WTC11 (cell line): ENCODE results near the gene RBPMS2. TPM values are rescaled to one million over a fixed set of nuclear protein-coding genes. Genes with fewer than 3 reads are reported as not detected.

Experiments
- ATAC-seq: fragments of 200-7000 bp; cut with Tn5 transposase; 2 replicates; pipeline ENCODE4 v1.10.0; 2021; ENCODE audit warnings: mild to moderate bottlenecking, moderate library complexity
- CTCF ChIA-PET: fragments of 300-600 bp; sonication (Branson Sonifier 250); formaldehyde crosslinking; loops from one replicate; lab custom pipeline; 2021; ENCODE audit warnings: antibody characterized with exemption; lab: Charles Lee
- POLR2A ChIA-PET: fragments of 350-600 bp; sonication (Branson Sonifier 250); formaldehyde crosslinking; loops from one replicate; lab custom pipeline; 2021; ENCODE audit warnings: antibody characterized with exemption; lab: Charles Lee
- DNase-seq: peaks from one replicate; pipeline ENCODE4 v3.0.0; 2021; ENCODE audit warnings: low spot score
- H3K27ac Mint-ChIP-seq: 2 replicates; pipeline ENCODE4 v1.8.0; 2021; ENCODE audit warnings: mixed read lengths
- H3K27me3 Mint-ChIP-seq: 2 replicates; pipeline ENCODE4 v1.8.0; 2021; ENCODE audit warnings: low read depth, mild to moderate bottlenecking, moderate library complexity, mixed read lengths
- H3K36me3 Mint-ChIP-seq: 2 replicates; pipeline ENCODE4 v1.8.0; 2021; ENCODE audit warnings: mixed read lengths
- H3K4me1 Mint-ChIP-seq: 2 replicates; pipeline ENCODE4 v1.8.0; 2022; ENCODE audit warnings: mixed read lengths
- H3K4me3 Mint-ChIP-seq: 2 replicates; pipeline ENCODE4 v1.8.0; 2021; ENCODE audit warnings: mild to moderate bottlenecking, moderate library complexity, mixed read lengths
- H3K9me3 Mint-ChIP-seq: 2 replicates; pipeline ENCODE4 v1.8.0; 2021; ENCODE audit warnings: mixed read lengths
- ATF6 ChIP-seq: sonication (generic); formaldehyde crosslinking; IDR thresholded peaks from 2 replicates; pipeline ENCODE4 v1.8.1; 2023; ENCODE audit warnings: mild to moderate bottlenecking, missing genetic modification reagents
- CREB1 ChIP-seq: sonication (generic); formaldehyde crosslinking; IDR thresholded peaks from 2 replicates; pipeline ENCODE4 v1.8.0; 2023; ENCODE audit warnings: mild to moderate bottlenecking, missing genetic modification reagents
- E2F1 ChIP-seq: sonication (generic); formaldehyde crosslinking; IDR thresholded peaks from 2 replicates; pipeline ENCODE4 v1.8.0; 2022; ENCODE audit warnings: mild to moderate bottlenecking, missing genetic modification reagents
- ESRRA ChIP-seq: sonication (generic); formaldehyde crosslinking; IDR thresholded peaks from 2 replicates; pipeline ENCODE4 v1.8.1; 2022; ENCODE audit warnings: mild to moderate bottlenecking, missing genetic modification reagents, borderline replicate concordance
- ETV6 ChIP-seq: sonication (generic); formaldehyde crosslinking; IDR thresholded peaks from 2 replicates; pipeline ENCODE4 v1.8.1; 2022; ENCODE audit warnings: mild to moderate bottlenecking, missing genetic modification reagents
- FOXP1 ChIP-seq: sonication (generic); formaldehyde crosslinking; IDR thresholded peaks from 2 replicates; pipeline ENCODE4 v1.8.0; 2022; ENCODE audit warnings: missing genetic modification reagents, mild to moderate bottlenecking, moderate library complexity, borderline replicate concordance
- MAX ChIP-seq: sonication (generic); formaldehyde crosslinking; IDR thresholded peaks from 2 replicates; pipeline ENCODE4 v1.8.0; 2022; ENCODE audit warnings: mild to moderate bottlenecking, missing genetic modification reagents
- OVOL2 ChIP-seq: fragments of 250-450 bp; sonication (Bioruptor Pico); IDR thresholded peaks from 2 replicates; pipeline ENCODE4 v1.9.0; 2021; ENCODE audit warnings: mild to moderate bottlenecking, borderline replicate concordance
- SOX15 ChIP-seq: fragments of 250-450 bp; sonication (Bioruptor Pico); IDR thresholded peaks from 2 replicates; pipeline ENCODE4 v1.9.0; 2021; ENCODE audit warnings: mild to moderate bottlenecking
- USF1 ChIP-seq: sonication (generic); formaldehyde crosslinking; IDR thresholded peaks from 2 replicates; pipeline ENCODE4 v1.8.0; 2022; ENCODE audit warnings: mild to moderate bottlenecking, missing genetic modification reagents
- ZBTB43 ChIP-seq: sonication (generic); formaldehyde crosslinking; IDR thresholded peaks from 2 replicates; pipeline ENCODE4 v1.8.1; 2023; ENCODE audit warnings: mild to moderate bottlenecking, missing genetic modification reagents
- ZNF138 ChIP-seq: sonication (generic); formaldehyde crosslinking; conservative IDR thresholded peaks from 2 replicates; pipeline ENCODE4 v1.8.1; 2022; ENCODE audit warnings: mild to moderate bottlenecking, moderate library complexity, missing genetic modification reagents
- ZNF232 ChIP-seq: sonication (generic); formaldehyde crosslinking; IDR thresholded peaks from 2 replicates; pipeline ENCODE4 v1.8.0; 2022; ENCODE audit warnings: mild to moderate bottlenecking, missing genetic modification reagents
- ZNF396 ChIP-seq: fragments of 250-450 bp; sonication (Bioruptor Pico); IDR thresholded peaks from 2 replicates; pipeline ENCODE4 v1.8.0; 2021; ENCODE audit warnings: mild to moderate bottlenecking, moderate library complexity, borderline replicate concordance
- total RNA-seq: library from RNA; stranded (reverse); gene quantifications from 3 replicates; pipeline ENCODE4 v1.2.3, GENCODE V29; 2021
- TF ChIP-seq, protein P1 (sequence below): sonication (generic); formaldehyde crosslinking; IDR thresholded peaks from 2 replicates; pipeline ENCODE4 v1.8.1; 2022; ENCODE audit warnings: low read depth, mild to moderate bottlenecking, moderate library complexity, missing genetic modification reagents, borderline replicate concordance
- TF ChIP-seq, protein P2 (sequence below): sonication (generic); formaldehyde crosslinking; conservative IDR thresholded peaks from 2 replicates; pipeline ENCODE4 v1.8.1; 2023; ENCODE audit warnings: mild to moderate bottlenecking, low read depth, missing genetic modification reagents, moderate library complexity
- TF ChIP-seq, protein P3 (sequence below): fragments of 250-450 bp; sonication (Bioruptor Pico); IDR thresholded peaks from 2 replicates; pipeline ENCODE4 v1.9.0; 2021; ENCODE audit warnings: moderate library complexity, mild to moderate bottlenecking, inconsistent platforms, borderline replicate concordance

The RBPMS2 gene
- total RNA-seq, 1 experiment from 2014 or later: 195 TPM

DNA sequence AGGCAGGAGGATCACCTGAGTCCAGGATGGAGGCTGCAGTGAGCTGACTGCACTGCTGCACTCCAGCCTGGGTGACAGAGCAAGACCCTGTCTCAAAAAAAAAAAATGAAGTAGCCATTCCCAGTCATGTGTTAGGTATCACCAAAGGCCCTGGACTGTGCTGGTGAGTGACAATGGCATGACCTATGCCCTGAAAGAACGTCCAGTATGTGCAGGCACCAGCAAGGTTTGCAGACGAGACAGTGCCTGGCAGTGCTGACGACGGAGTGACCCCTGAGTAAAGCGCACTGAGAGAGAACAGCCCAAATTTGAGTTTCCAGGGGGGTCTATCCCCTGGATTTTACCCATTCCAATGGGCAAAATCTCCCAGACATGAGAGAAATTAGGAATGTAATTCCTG lies 45.2 kb downstream of the RBPMS2 start:
- no peak for ATAC-seq

More for the DNA sequence above, 45.2 kb downstream of the RBPMS2 start:
- H3K4me3 Mint-ChIP-seq: no peak overlapping the region
- no peaks in the 10 kb centered on the region for H3K9me3 Mint-ChIP-seq
- H3K27me3 Mint-ChIP-seq: no peaks in the 10 kb centered on the region
- no peak for DNase-seq
- ChIA-PET POLR2A (interaction anchor here (3.7 kb wide), 1 partner anchor 79 kb away, joined by 23 read pairs; no protein-coding TSS in a partner anchor), CTCF (interaction anchor here (1.6 to 4.5 kb wide), 7 partner anchors 10 to 182 kb away, joined by 4 to 108 read pairs (median 8); partner anchors contain the start of gene ANKDD1A)
- no peak overlapping the region for H3K27ac Mint-ChIP-seq
- TF ChIP-seq SOX15 (CRISPR knock-in tag) (no peak), E2F1 (CRISPR knock-in tag) (no peak), ESRRA (CRISPR knock-in tag) (no peak), ZNF138 (CRISPR knock-in tag) (no peak), USF1 (CRISPR knock-in tag) (no peak), FOXP1 (CRISPR knock-in tag) (no peak), ZNF396 (no peak), ZBTB43 (CRISPR knock-in tag) (no peak), ZNF232 (no peak), ETV6 (CRISPR knock-in tag) (no peak), ATF6 (CRISPR knock-in tag) (no peak), OVOL2 (no peak), MAX (CRISPR knock-in tag) (no peak), CREB1 (no peak)
- TF ChIP-seq, protein P1, sequence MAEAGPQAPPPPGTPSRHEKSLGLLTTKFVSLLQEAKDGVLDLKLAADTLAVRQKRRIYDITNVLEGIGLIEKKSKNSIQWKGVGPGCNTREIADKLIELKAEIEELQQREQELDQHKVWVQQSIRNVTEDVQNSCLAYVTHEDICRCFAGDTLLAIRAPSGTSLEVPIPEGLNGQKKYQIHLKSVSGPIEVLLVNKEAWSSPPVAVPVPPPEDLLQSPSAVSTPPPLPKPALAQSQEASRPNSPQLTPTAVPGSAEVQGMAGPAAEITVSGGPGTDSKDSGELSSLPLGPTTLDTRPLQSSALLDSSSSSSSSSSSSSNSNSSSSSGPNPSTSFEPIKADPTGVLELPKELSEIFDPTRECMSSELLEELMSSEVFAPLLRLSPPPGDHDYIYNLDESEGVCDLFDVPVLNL: no peak
- TF ChIP-seq, protein P2, sequence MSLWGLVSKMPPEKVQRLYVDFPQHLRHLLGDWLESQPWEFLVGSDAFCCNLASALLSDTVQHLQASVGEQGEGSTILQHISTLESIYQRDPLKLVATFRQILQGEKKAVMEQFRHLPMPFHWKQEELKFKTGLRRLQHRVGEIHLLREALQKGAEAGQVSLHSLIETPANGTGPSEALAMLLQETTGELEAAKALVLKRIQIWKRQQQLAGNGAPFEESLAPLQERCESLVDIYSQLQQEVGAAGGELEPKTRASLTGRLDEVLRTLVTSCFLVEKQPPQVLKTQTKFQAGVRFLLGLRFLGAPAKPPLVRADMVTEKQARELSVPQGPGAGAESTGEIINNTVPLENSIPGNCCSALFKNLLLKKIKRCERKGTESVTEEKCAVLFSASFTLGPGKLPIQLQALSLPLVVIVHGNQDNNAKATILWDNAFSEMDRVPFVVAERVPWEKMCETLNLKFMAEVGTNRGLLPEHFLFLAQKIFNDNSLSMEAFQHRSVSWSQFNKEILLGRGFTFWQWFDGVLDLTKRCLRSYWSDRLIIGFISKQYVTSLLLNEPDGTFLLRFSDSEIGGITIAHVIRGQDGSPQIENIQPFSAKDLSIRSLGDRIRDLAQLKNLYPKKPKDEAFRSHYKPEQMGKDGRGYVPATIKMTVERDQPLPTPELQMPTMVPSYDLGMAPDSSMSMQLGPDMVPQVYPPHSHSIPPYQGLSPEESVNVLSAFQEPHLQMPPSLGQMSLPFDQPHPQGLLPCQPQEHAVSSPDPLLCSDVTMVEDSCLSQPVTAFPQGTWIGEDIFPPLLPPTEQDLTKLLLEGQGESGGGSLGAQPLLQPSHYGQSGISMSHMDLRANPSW (CRISPR knock-in tag): no peak
- TF ChIP-seq, protein P3, sequence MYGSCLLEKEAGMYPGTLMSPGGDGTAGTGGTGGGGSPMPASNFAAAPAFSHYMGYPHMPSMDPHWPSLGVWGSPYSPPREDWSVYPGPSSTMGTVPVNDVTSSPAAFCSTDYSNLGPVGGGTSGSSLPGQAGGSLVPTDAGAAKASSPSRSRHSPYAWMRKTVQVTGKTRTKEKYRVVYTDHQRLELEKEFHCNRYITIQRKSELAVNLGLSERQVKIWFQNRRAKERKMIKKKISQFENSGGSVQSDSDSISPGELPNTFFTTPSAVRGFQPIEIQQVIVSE (CRISPR knock-in tag): no peak
- peaks cover 20% of the 10 kb centered on the region for H3K4me1 Mint-ChIP-seq
- peaks cover 60% of the 10 kb centered on the region for H3K36me3 Mint-ChIP-seq
